Fibroblast of skin of back (primary cell): Measurements from ENCODE around the gene SLITRK4. TPM values are rescaled to one million over a fixed set of nuclear protein-coding genes. Genes with fewer than 3 reads are reported as not detected.

Experiments
- DNase-seq: peaks from one replicate; pipeline ENCODE4 v3.0.0-alpha.2; 2013
- polyA plus RNA-seq, 2 experiments: library from polyadenylated mRNA; unstranded; fragments of 120-200 nt; gene quantifications; one replicate each; pipeline ENCODE4 v1.2.1, GENCODE V29; 2013; ENCODE audit not compliant: insufficient read length in 2 of 2

Gene SLITRK4
- polyA plus RNA-seq (2013, experiment 1 of 2; ENCODE audit: insufficient read length) = 0.16 TPM
- polyA plus RNA-seq (2013, experiment 2 of 2; ENCODE audit: insufficient read length) = 0.22 TPM

- DNase-seq = no peak
Observed at GRCh38 chrX:143635915-143636314, at the start of gene SLITRK4. SLITRK4 (minus strand) TSS chrX:143636101; CDS start chrX:143631108, 4,993 bp downstream.

GRCh38 chrX:143683486-143683885 lies 47.6 kb upstream of the SLITRK4 start:
- DNase-seq = no peak

GRCh38 chrX:143674926-143675325 lies 39.0 kb upstream of the SLITRK4 start:
- DNase-seq = no peak

GRCh38 chrX:143669395-143669794 lies 33.5 kb upstream of the SLITRK4 start:
- DNase-seq = no peak

- peak; percentile 5 for DNase-seq
Observed at GRCh38 chrX:143664302-143664701, 28.4 kb upstream of the SLITRK4 start.

GRCh38 chrX:143663755-143664154 lies 27.9 kb upstream of the SLITRK4 start:
- no peak for DNase-seq

GRCh38 chrX:143661286-143661685 lies 25.4 kb upstream of the SLITRK4 start:
- DNase-seq = no peak

- DNase-seq = no peak
Observed at GRCh38 chrX:143648705-143649104, 12.8 kb upstream of the SLITRK4 start.

- DNase-seq = no peak
Observed at GRCh38 chrX:143642426-143642825, 6.5 kb upstream of the SLITRK4 start.

- no peak for DNase-seq
Observed at GRCh38 chrX:143636831-143637230, 930 bp upstream of the SLITRK4 start.

- DNase-seq = no peak
Observed at GRCh38 chrX:143634663-143635455, 1.0 kb downstream of the SLITRK4 start.

GRCh38 chrX:143634309-143634662 lies 1.6 kb downstream of the SLITRK4 start:
- DNase-seq = no peak

GRCh38 chrX:143633461-143634308 lies 2.2 kb downstream of the SLITRK4 start:
- no peak for DNase-seq

- no peak for DNase-seq
Observed at GRCh38 chrX:143632625-143633410, 3.1 kb downstream of the SLITRK4 start.

- DNase-seq = no peak
Observed at GRCh38 chrX:143623657-143624056, 12.2 kb downstream of the SLITRK4 start.

GRCh38 chrX:143621276-143621675 lies 14.6 kb downstream of the SLITRK4 start:
- DNase-seq = no peak

GRCh38 chrX:143615851-143616250 lies 20.1 kb downstream of the SLITRK4 start:
- no peak for DNase-seq

- DNase-seq = no peak
Observed at GRCh38 chrX:143601809-143602208, 34.1 kb downstream of the SLITRK4 start.

- no peak for DNase-seq
Observed at GRCh38 chrX:143581240-143581639, 54.7 kb downstream of the SLITRK4 start.

GRCh38 chrX:143580266-143580665 lies 55.6 kb downstream of the SLITRK4 start:
- peak; percentile 2 for DNase-seq
